ENCODE results near the gene ZNF12. TPM values are rescaled to one million over a fixed set of nuclear protein-coding genes. Genes with fewer than 3 reads are reported as not detected.

ZNF12 gene
- total and polyA plus RNA-seq, 2 donors (not counting 1 experiment from before 2014, with no cell fraction given): 6.3 to 41.3 TPM

DNA sequence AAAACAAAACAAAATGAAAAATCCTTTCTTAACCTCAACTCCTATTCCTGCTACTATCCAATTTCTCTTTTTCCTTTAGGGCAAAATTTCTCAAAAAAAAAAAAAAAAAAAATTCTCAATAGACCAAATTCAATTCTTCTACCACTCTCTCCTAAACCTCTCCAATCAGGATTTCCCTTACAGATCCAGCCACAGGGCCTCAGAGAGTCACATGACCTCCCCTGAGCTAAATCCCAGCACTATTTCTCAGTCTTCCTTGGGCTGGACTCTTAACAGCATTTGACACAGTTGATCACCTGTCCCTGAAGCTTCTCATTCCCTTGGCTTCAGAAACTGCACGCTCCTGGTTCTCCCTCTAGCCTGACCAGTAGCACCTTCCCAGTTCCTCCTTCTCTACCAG lies 4.9 kb downstream of the ZNF12 start:
- no peak overlapping the region for H3K4me2 ChIP-seq (replicated peaks; ENCODE audit: low read depth, low read length, poor library complexity, severe bottlenecking)
- no peaks in the 10 kb centered on the region for H3K27me3 ChIP-seq (replicated peaks in 1 of 4; ENCODE audit: control extremely low read depth in 1 of 4, control insufficient read depth in 3 of 4, insufficient read depth in 4 of 4, low read length in 3 of 4)
- H3K9me3 ChIP-seq (ENCODE audit: control extremely low read depth in 1 of 3, control insufficient read depth in 2 of 3, insufficient read depth in 1 of 3, low read length in 2 of 3): peaks cover 6 to 13% (median 9%) of the 10 kb centered on the region in 3 donors
- H4K20me1 ChIP-seq (ENCODE audit: control insufficient read depth, insufficient read depth, low read length, poor library complexity, severe bottlenecking): peaks cover 43% of the 10 kb centered on the region
- H3K4me3 ChIP-seq (ENCODE audit: control extremely low read depth in 1 of 5, extremely low read depth in 1 of 5, insufficient read depth in 1 of 5, low read depth in 2 of 5, low read length in 4 of 5): no peak overlapping the region
- CTCF ChIA-PET: no interaction called here
- peaks cover 37% of the 10 kb centered on the region for H3K4me1 Mint-ChIP-seq
- H3K9ac ChIP-seq (ENCODE audit: low read length): no peak overlapping the region
- H3K4me3 Mint-ChIP-seq: no peak overlapping the region
- peaks cover 28 to 55% of the 10 kb centered on the region in 2 experiments for H3K36me3 ChIP-seq (replicated peaks in 1 of 2; ENCODE audit: control extremely low read depth in 1 of 2, control insufficient read depth in 1 of 2, extremely low read depth in 1 of 2, insufficient read depth in 2 of 2, low read length in 1 of 2)
- no peaks in the 10 kb centered on the region for H3K27me3 Mint-ChIP-seq
- POLR2A ChIA-PET: no interaction called here
- 100% methylated on average over 1 of the region's 1 CpG for WGBS (ENCODE audit: insufficient coverage)
- H3K9me3 Mint-ChIP-seq (ENCODE audit: insufficient read depth): peaks cover 4% of the 10 kb centered on the region
- TF ChIP-seq, protein P1, sequence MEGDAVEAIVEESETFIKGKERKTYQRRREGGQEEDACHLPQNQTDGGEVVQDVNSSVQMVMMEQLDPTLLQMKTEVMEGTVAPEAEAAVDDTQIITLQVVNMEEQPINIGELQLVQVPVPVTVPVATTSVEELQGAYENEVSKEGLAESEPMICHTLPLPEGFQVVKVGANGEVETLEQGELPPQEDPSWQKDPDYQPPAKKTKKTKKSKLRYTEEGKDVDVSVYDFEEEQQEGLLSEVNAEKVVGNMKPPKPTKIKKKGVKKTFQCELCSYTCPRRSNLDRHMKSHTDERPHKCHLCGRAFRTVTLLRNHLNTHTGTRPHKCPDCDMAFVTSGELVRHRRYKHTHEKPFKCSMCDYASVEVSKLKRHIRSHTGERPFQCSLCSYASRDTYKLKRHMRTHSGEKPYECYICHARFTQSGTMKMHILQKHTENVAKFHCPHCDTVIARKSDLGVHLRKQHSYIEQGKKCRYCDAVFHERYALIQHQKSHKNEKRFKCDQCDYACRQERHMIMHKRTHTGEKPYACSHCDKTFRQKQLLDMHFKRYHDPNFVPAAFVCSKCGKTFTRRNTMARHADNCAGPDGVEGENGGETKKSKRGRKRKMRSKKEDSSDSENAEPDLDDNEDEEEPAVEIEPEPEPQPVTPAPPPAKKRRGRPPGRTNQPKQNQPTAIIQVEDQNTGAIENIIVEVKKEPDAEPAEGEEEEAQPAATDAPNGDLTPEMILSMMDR (IDR thresholded peaks at IDR 0.05): no peak
- TF ChIP-seq EZH2 (IDR thresholded peaks at IDR 0.05; ENCODE audit: borderline replicate concordance, insufficient read depth, low read depth, low read length, poor library complexity, severe bottlenecking): no peak
- ATAC-seq (ENCODE audit: low read depth) (no peak), DNase-seq (no peak)
- H3K79me2 ChIP-seq (ENCODE audit: control insufficient read depth, insufficient read depth, low read length): peaks cover 78% of the 10 kb centered on the region
- intact Hi-C loops (cut with micrococcal nuclease): no loop called here
- H3K4me1 ChIP-seq (ENCODE audit: control insufficient read depth in 2 of 2, insufficient read depth in 2 of 2, low read length in 2 of 2): peaks cover 21% of the 10 kb centered on the region in 2 donors
- no peak overlapping the region for H3K27ac ChIP-seq (ENCODE audit: low read length in 2 of 2)
- no peak overlapping the region for H3K27ac Mint-ChIP-seq
- no peak overlapping the region for H2AFZ ChIP-seq (ENCODE audit: insufficient read depth, low read depth, low read length, poor library complexity, severe bottlenecking)

- Mint-ChIP-seq H3K4me3 (no peak overlapping the region), H3K27me3 (no peaks in the 10 kb centered on the region), H3K27ac (no peak overlapping the region), H3K4me1 (peaks cover 34% of the 10 kb centered on the region), H3K9me3 (ENCODE audit: insufficient read depth) (peaks cover 4% of the 10 kb centered on the region)
- Histone ChIP-seq H3K79me2 (ENCODE audit: control insufficient read depth, insufficient read depth, low read length) (peaks cover 67% of the 10 kb centered on the region), H3K36me3 (replicated peaks in 1 of 2; ENCODE audit: control extremely low read depth in 1 of 2, control insufficient read depth in 1 of 2, extremely low read depth in 1 of 2, insufficient read depth in 2 of 2, low read length in 1 of 2) (peaks cover 34 to 65% of the 10 kb centered on the region in 2 experiments), H3K4me2 (replicated peaks; ENCODE audit: low read depth, low read length, poor library complexity, severe bottlenecking) (no peak overlapping the region), H3K9ac (ENCODE audit: low read length) (no peak overlapping the region), H3K9me3 (ENCODE audit: control extremely low read depth in 1 of 3, control insufficient read depth in 2 of 3, insufficient read depth in 1 of 3, low read length in 2 of 3) (peaks cover 9 to 14% (median 12%) of the 10 kb centered on the region in 3 donors), H2AFZ (ENCODE audit: insufficient read depth, low read depth, low read length, poor library complexity, severe bottlenecking) (no peak overlapping the region), H3K27me3 (replicated peaks in 1 of 4; ENCODE audit: control extremely low read depth in 1 of 4, control insufficient read depth in 3 of 4, insufficient read depth in 4 of 4, low read length in 3 of 4) (no peaks in the 10 kb centered on the region), H3K4me1 (ENCODE audit: control insufficient read depth in 2 of 2, insufficient read depth in 2 of 2, low read length in 2 of 2) (peaks cover 17 to 19% of the 10 kb centered on the region in 2 donors), H3K4me3 (ENCODE audit: control extremely low read depth in 1 of 5, extremely low read depth in 1 of 5, insufficient read depth in 1 of 5, low read depth in 2 of 5, low read length in 4 of 5) (no peak overlapping the region), H4K20me1 (ENCODE audit: control insufficient read depth, insufficient read depth, low read length, poor library complexity, severe bottlenecking) (peaks cover 36% of the 10 kb centered on the region), H3K27ac (ENCODE audit: low read length in 2 of 2) (no peak overlapping the region)
- no peak for TF ChIP-seq EZH2 (IDR thresholded peaks at IDR 0.05; ENCODE audit: borderline replicate concordance, insufficient read depth, low read depth, low read length, poor library complexity, severe bottlenecking)
- TF ChIP-seq, protein P1 (IDR thresholded peaks at IDR 0.05): no peak
- no peak for DNase-seq
- no peak for ATAC-seq (ENCODE audit: low read depth)
- intact Hi-C loops (cut with micrococcal nuclease): no loop called here
- ChIA-PET POLR2A (no interaction called here), CTCF (no interaction called here)
- 96% methylated on average over 4 of the region's 5 CpGs for WGBS (ENCODE audit: insufficient coverage)
These were observed 6.0 kb downstream of the ZNF12 start for GRCh38 chr7:6700793-6701192.

Measured in B cell (primary cell).